Skeletal muscle tissue (tissue), 4 donors: ENCODE results near the gene ABCB8. TPM values are rescaled to one million over a fixed set of nuclear protein-coding genes. Genes with fewer than 3 reads are reported as not detected.
"Not testable (repeated sequence)": the region's sequence is repeated elsewhere in the genome, so short reads cannot be mapped to it uniquely, and the experiment has no call there.

Experiments
- H3K27ac ChIP-seq: one replicate; pipeline ENCODE4 v1.7.0; 2013; ENCODE audit warnings: mild to moderate bottlenecking, low read depth, low read length, inconsistent platforms
- H3K27me3 ChIP-seq, 3 donors: one replicate each; pipeline ENCODE4 v1.7.0; 2013; ENCODE audit warnings: low read length in 3 of 3; ENCODE audit not compliant: control insufficient read depth in 3 of 3, insufficient read depth in 3 of 3
- H3K36me3 ChIP-seq, 3 donors: one replicate each; pipeline ENCODE4 v1.7.0; 2013; ENCODE audit warnings: low read length in 3 of 3; ENCODE audit not compliant: control insufficient read depth in 3 of 3, insufficient read depth in 3 of 3
- H3K4me1 ChIP-seq, 3 donors: one replicate each; pipeline ENCODE4 v1.7.0; 2013; ENCODE audit warnings: low read length in 3 of 3, mild to moderate bottlenecking in 3 of 3; ENCODE audit not compliant: control insufficient read depth in 3 of 3, insufficient read depth in 3 of 3
- H3K4me3 ChIP-seq, 3 donors: one replicate each; pipeline ENCODE4 v1.7.0; 2013; ENCODE audit warnings: low read length in 3 of 3
- H3K9ac ChIP-seq, 3 donors: one replicate each; pipeline ENCODE4 v1.7.0; 2013; ENCODE audit warnings: low read length in 3 of 3, mild to moderate bottlenecking in 3 of 3, moderate library complexity in 2 of 3, low read depth in 1 of 3
- H3K9me3 ChIP-seq, 3 donors: one replicate each; pipeline ENCODE4 v1.7.0; 2013; ENCODE audit warnings: low read length in 3 of 3; ENCODE audit not compliant: control insufficient read depth in 3 of 3
- total RNA-seq: library from RNA; depleted of rRNA; stranded (reverse); fragments of >200 nt; gene quantifications from one replicate; pipeline ENCODE4 v1.2.3, GENCODE V29; 2014
- donor health status: Osteomylitis.

Gene ABCB8
- total RNA-seq, 1 donor from 2014 or later: 15.7 TPM

GRCh38 chr7:151039850-151040548 lies 11.7 kb downstream of the ABCB8 start:
- H3K4me3 ChIP-seq: no peak overlapping the region
- H3K36me3 ChIP-seq: peaks cover 27 to 47% (median 38%) of the 10 kb centered on the region in 3 donors
- no peaks in the 10 kb centered on the region for H3K27me3 ChIP-seq
- no peak overlapping the region for H3K27ac ChIP-seq
- no peaks in the 10 kb centered on the region for H3K9me3 ChIP-seq
- no peak overlapping the region for H3K9ac ChIP-seq
- H3K4me1 ChIP-seq: peaks cover 14 to 21% (median 15%) of the 10 kb centered on the region in 3 donors

GRCh38 chr7:151040616-151041375 lies 12.5 kb downstream of the ABCB8 start:
- H3K4me3 ChIP-seq: no peak overlapping the region
- no peaks in the 10 kb centered on the region for H3K27me3 ChIP-seq
- H3K27ac ChIP-seq: no peak overlapping the region
- H3K36me3 ChIP-seq: peaks cover 19 to 39% (median 31%) of the 10 kb centered on the region in 3 donors
- H3K4me1 ChIP-seq: peaks cover 7 to 14% (median 8%) of the 10 kb centered on the region in 3 donors
- H3K9me3 ChIP-seq: no peaks in the 10 kb centered on the region
- H3K9ac ChIP-seq: no peak overlapping the region

GRCh38 chr7:151043449-151043848 lies 15.2 kb downstream of the ABCB8 start:
- H3K27ac ChIP-seq, H3K9me3 ChIP-seq, H3K27me3 ChIP-seq, H3K9ac ChIP-seq, H3K4me3 ChIP-seq: not testable (repeated sequence)
- H3K4me1 ChIP-seq: peaks cover 7 to 14% (median 8%) of the 10 kb centered on the region in 3 donors
- peaks cover 6 to 24% (median 21%) of the 10 kb centered on the region in 3 donors for H3K36me3 ChIP-seq

DNA sequence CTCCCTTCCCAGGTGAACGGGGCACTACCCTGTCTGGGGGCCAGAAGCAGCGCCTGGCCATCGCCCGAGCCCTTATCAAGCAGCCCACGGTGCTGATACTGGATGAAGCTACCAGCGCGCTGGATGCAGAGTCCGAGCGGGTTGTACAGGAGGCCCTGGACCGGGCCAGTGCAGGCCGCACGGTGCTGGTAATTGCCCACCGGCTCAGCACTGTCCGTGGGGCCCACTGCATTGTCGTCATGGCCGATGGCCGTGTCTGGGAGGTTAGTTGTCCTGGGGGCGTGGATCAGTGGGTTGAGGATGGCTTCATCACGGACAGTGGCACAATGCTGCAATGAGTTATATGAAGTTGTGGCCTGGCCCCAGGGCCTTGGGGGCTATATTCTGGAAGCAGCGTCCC lies 15.7 kb downstream of the ABCB8 start:
- H3K4me1 ChIP-seq: peaks cover 4 to 9% (median 5%) of the 10 kb centered on the region in 3 donors

DNA sequence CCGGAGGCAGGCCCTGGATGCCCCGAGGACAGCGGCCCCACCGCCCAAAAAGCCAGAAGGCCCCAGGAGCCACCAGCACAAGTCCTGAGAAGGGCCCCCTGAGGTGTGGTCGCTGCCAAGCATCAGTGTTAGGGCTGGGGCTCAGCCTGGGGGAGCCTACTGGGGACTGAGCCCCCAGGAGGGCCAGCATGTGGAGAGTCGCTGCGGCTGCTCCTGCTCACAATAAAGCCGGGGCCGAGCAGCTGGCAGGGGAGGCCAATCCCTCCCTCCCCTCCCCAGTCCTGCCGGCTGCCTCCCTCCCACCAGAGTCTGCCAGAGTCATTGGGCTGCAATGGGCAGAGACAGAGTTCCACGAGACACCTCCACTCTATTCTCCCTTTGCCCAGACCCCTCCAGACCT lies 17.0 kb downstream of the ABCB8 start:
- peaks cover 0 to 7% (median 4%) of the 10 kb centered on the region in 3 donors for H3K27me3 ChIP-seq
- no peak overlapping the region for H3K9ac ChIP-seq
- H3K4me3 ChIP-seq: no peak overlapping the region
- H3K9me3 ChIP-seq: no peaks in the 10 kb centered on the region
- H3K36me3 ChIP-seq: peaks cover 6 to 21% (median 20%) of the 10 kb centered on the region in 3 donors
- H3K4me1 ChIP-seq: no peaks in the 10 kb centered on the region
- no peak overlapping the region for H3K27ac ChIP-seq

More for the DNA sequence above, 15.7 kb downstream of the ABCB8 start:
- Histone ChIP-seq H3K27me3 (no peaks in the 10 kb centered on the region), H3K9me3 (no peaks in the 10 kb centered on the region), H3K9ac (no peak overlapping the region), H3K36me3 (peaks cover 6 to 21% (median 20%) of the 10 kb centered on the region in 3 donors), H3K27ac (no peak overlapping the region), H3K4me3 (no peak overlapping the region)

DNA sequence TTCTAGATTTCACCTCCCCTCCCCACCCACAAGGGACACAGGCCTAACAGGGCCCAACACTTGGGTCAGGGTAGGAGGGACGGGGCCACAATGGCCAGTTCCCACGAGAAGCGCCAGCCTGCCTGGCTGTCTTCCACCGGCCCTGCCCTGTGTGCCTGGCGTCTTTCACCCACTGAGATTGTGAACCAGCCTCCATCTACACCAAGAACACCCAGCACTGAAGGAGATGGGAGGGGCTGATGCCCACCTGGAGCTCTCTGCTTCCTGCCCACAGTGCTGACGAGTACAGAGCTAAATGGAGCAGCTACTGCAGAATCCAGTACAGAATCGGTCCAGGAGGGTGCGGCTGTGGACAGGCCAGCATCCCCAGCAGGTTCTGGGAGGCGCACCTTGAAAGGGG lies 17.7 kb downstream of the ABCB8 start:
- H3K4me1 ChIP-seq: peaks cover 0 to 3% (median 2%) of the 10 kb centered on the region in 3 donors
- H3K36me3 ChIP-seq: peaks cover 6 to 21% (median 20%) of the 10 kb centered on the region in 3 donors
- no peaks in the 10 kb centered on the region for H3K9me3 ChIP-seq
- no peak overlapping the region for H3K4me3 ChIP-seq
- peaks cover 0 to 11% (median 8%) of the 10 kb centered on the region in 3 donors for H3K27me3 ChIP-seq
- H3K9ac ChIP-seq: no peak overlapping the region
- no peak overlapping the region for H3K27ac ChIP-seq

GRCh38 chr7:151046603-151047573 lies 18.6 kb downstream of the ABCB8 start:
- H3K4me3 ChIP-seq: no peak overlapping the region
- H3K36me3 ChIP-seq: peaks cover 6 to 17% (median 16%) of the 10 kb centered on the region in 3 donors
- peaks cover 0 to 4% (median 3%) of the 10 kb centered on the region in 3 donors for H3K4me1 ChIP-seq
- H3K27me3 ChIP-seq: peaks cover 0 to 11% (median 8%) of the 10 kb centered on the region in 3 donors
- H3K9ac ChIP-seq: peak overlapping the region in 1 of 3 donors; percentile 43
- H3K9me3 ChIP-seq: no peaks in the 10 kb centered on the region
- H3K27ac ChIP-seq: no peak overlapping the region

DNA sequence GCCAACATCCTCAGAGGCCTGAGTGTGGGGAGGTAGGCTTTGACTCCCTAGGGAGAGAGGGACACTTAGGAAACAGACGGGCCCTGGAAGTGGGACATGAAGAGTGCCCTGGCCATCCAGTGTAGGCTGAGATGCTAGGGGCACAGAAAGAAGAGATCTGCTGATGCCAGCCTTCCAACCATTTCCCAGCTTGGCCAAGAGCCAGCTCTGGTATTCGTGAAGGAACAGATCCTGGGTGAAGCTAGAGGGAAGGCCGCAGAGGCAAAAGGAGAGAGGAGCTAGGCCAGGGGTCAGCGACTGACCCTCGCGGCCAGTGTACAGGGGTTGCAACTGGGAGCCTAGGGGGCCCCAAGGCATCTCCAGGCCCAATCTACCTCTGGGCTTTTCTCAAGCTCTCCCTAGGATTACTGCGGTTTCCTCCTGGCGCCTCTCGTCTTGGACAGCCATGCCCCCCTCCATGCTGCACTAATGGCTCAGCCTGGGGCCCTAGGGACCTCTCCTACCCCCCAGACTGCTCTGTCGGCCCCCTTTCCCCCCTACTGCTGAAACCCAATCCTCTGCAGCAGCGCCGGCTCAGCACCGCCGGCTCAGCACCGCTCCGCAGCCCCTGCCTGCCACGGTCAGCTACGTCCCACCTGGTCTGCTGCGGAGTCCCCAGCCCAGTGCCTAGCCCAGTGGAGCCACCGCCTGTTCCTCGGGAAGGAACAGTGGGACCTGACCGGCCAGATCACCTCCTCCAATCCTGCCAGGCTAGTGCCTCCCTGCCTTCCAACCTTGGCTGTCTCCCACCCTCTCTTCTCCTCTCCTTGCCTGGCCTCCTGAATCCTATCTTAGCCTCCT lies 19.9 kb downstream of the ABCB8 start, which contains the start of gene ASIC3:
ASIC3 (plus strand) TSS at position 556 of the 840 bp plus-strand sequence. CDS start 355 bp downstream, outside the sequence.
- H3K4me1 ChIP-seq: peaks cover 0 to 4% (median 3%) of the 10 kb centered on the region in 3 donors
- peak within 1 kb of the TSS in 1 of 3 donors; percentile 43 for H3K9ac ChIP-seq
- H3K27me3 ChIP-seq: peaks cover 0 to 11% (median 8%) of the 10 kb centered on the region in 3 donors
- H3K36me3 ChIP-seq: peaks cover 4 to 8% (median 4%) of the 10 kb centered on the region in 3 donors
- no peak within 1 kb of the TSS for H3K27ac ChIP-seq
- no peaks in the 10 kb centered on the region for H3K9me3 ChIP-seq
- H3K4me3 ChIP-seq: no peak within 1 kb of the TSS
